Measurements from ENCODE around the gene HSD17B3.

DNA sequence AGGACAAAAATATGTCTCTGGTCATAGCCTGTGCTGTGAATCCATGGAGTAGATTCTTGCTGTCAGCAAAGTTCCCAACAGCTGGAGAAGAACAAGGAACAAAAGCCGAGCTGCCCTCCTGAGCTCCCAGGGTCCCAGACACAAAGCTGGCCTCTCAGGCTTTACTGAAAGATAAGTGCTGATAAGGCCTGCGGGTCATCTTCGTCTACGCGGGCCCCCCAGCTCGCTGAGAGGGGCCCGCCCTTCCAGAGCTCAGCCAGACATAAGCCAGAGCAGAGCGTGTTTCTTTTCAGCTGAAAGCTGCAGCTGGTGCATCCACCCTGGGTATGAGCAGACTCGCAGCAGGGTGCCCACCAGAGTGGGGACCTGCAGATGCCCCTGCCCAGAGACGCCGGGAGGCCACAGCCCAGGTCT is 84.7 kb downstream of the HSD17B3 start:
- no peak for TF ChIP-seq CBX1 (IDR thresholded peaks at IDR 0.05; ENCODE audit: low read depth)
- TF ChIP-seq, protein P1, sequence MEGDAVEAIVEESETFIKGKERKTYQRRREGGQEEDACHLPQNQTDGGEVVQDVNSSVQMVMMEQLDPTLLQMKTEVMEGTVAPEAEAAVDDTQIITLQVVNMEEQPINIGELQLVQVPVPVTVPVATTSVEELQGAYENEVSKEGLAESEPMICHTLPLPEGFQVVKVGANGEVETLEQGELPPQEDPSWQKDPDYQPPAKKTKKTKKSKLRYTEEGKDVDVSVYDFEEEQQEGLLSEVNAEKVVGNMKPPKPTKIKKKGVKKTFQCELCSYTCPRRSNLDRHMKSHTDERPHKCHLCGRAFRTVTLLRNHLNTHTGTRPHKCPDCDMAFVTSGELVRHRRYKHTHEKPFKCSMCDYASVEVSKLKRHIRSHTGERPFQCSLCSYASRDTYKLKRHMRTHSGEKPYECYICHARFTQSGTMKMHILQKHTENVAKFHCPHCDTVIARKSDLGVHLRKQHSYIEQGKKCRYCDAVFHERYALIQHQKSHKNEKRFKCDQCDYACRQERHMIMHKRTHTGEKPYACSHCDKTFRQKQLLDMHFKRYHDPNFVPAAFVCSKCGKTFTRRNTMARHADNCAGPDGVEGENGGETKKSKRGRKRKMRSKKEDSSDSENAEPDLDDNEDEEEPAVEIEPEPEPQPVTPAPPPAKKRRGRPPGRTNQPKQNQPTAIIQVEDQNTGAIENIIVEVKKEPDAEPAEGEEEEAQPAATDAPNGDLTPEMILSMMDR (CRISPR knock-in tag; IDR thresholded peaks at IDR 0.05): no peak
- no peak for TF ChIP-seq RFX5 (IDR thresholded peaks at IDR 0.05; ENCODE audit: low read depth, low read length)
- TF ChIP-seq RBAK (CRISPR knock-in tag; IDR thresholded peaks at IDR 0.05): no peak
- TF ChIP-seq, protein P2, sequence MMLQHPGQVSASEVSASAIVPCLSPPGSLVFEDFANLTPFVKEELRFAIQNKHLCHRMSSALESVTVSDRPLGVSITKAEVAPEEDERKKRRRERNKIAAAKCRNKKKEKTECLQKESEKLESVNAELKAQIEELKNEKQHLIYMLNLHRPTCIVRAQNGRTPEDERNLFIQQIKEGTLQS (CRISPR knock-in tag; IDR thresholded peaks at IDR 0.05): no peak
- no peak for TF ChIP-seq KLF13 (CRISPR knock-in tag; IDR thresholded peaks at IDR 0.05)
- no peak for TF ChIP-seq POLR2A (IDR thresholded peaks at IDR 0.05; ENCODE audit: insufficient read depth in 1 of 2, low read depth in 2 of 2, low read length in 2 of 2)

Data from HepG2 (cell line).